GM12878 (cell line): Measurements from ENCODE around the gene TOP3A. TPM values are rescaled to one million over a fixed set of nuclear protein-coding genes. Genes with fewer than 3 reads are reported as not detected.

Experiments used
- ATAC-seq: fragments of 200-7000 bp; cut with Tn5 transposase; 3 replicates; pipeline ENCODE4 v1.9.1; 2020; ENCODE audit warnings: mild to moderate bottlenecking, moderate library complexity
- BruUV-seq: library from RNA; stranded (reverse); fragments of 400-500 nt; replicated peaks from 2 replicates; lab custom pipeline; 2021; lab: Mats Ljungman, UMichigan
- CTCF ChIA-PET: fragments of 300-600 bp; sonication (Branson Sonifier 250); formaldehyde crosslinking; extraction: SDS; loops from one replicate; lab custom pipeline; 2021; ENCODE audit warnings: inconsistent platforms; lab: Yijun Ruan, JAX
- POLR2A ChIA-PET: fragments of 350-600 bp; formaldehyde crosslinking; extraction: SDS; loops from one replicate; lab custom pipeline; 2021; ENCODE audit warnings: inconsistent platforms; lab: Charles Lee
- RAD21 ChIA-PET: fragments of 300-600 bp; sonication (Branson Sonifier 250); formaldehyde crosslinking; loops from one replicate; lab custom pipeline; 2023; ENCODE audit warnings: antibody characterized with exemption; ENCODE audit not compliant: unreplicated experiment; lab: Charles Lee
- SMC1A ChIA-PET: fragments of 300-600 bp; sonication (Branson Sonifier 250); formaldehyde crosslinking; loops from one replicate; lab custom pipeline; 2023; ENCODE audit not compliant: unreplicated experiment, uncharacterized antibody; lab: Charles Lee
- DNase-seq: peaks from one replicate; pipeline ENCODE4 v3.0.0-alpha.2; 2011; ENCODE audit warnings: low read depth, low spot score
- FAIRE-seq: peaks from 3 replicates; lab custom pipeline; 2011; peaks lifted over from hg19 to GRCh38; lab: Jason Lieb, UNC
- H2AFZ ChIP-seq: 2 replicates; pipeline ENCODE4 v1.6.0; 2011; ENCODE audit warnings: low read depth, low read length, control low read depth; ENCODE audit not compliant: control insufficient read depth
- H3K27ac ChIP-seq: 2 replicates; pipeline ENCODE4 v1.5.1; 2011; ENCODE audit warnings: control low read depth; ENCODE audit not compliant: control insufficient read depth, insufficient read depth
- H3K27me3 ChIP-seq, 2 experiments: replicated peaks in 1 of 2; 2 replicates each; pipeline versions ENCODE4 v1.6.0 to v1.6.1; 2011; ENCODE audit warnings: low read length in 1 of 2; ENCODE audit not compliant: control insufficient read depth in 2 of 2, insufficient read depth in 2 of 2
- H3K36me3 ChIP-seq, 2 experiments: 2 replicates each; pipeline ENCODE4 v1.5.1; 2011; ENCODE audit warnings: low read length in 1 of 2; ENCODE audit not compliant: control insufficient read depth in 2 of 2, insufficient read depth in 2 of 2
- H3K4me1 ChIP-seq: 2 replicates; pipeline ENCODE4 v1.6.1; 2011; ENCODE audit warnings: mild to moderate bottlenecking, low read length, moderate library complexity, mixed read lengths; ENCODE audit not compliant: control insufficient read depth, insufficient read depth
- H3K4me2 ChIP-seq: 2 replicates; pipeline ENCODE4 v1.6.0; 2011; ENCODE audit warnings: control low read depth; ENCODE audit not compliant: control insufficient read depth, insufficient read depth
- H3K4me3 ChIP-seq: fragments of 200-600 bp; sonication (generic); 2 replicates; pipeline ENCODE4 v1.5.1; 2016
- H3K79me2 ChIP-seq: 2 replicates; pipeline ENCODE4 v1.6.0; 2011; ENCODE audit warnings: low read length; ENCODE audit not compliant: control insufficient read depth, insufficient read depth
- H3K9ac ChIP-seq: 2 replicates; pipeline ENCODE4 v1.8.0; 2011; ENCODE audit warnings: low read length, control low read depth, mixed read lengths; ENCODE audit not compliant: control insufficient read depth, insufficient read depth
- H3K9me3 ChIP-seq: replicated peaks from 3 replicates; pipeline ENCODE4 v1.5.1; 2011; ENCODE audit warnings: mild to moderate bottlenecking, low read length; ENCODE audit not compliant: control insufficient read depth, insufficient read depth
- H4K20me1 ChIP-seq: 2 replicates; pipeline ENCODE4 v1.6.0; 2011; ENCODE audit not compliant: control insufficient read depth, insufficient read depth
- ASH2L ChIP-seq: fragments of 300-600, 200-600 bp; sonication (generic); IDR thresholded peaks from 2 replicates; pipeline ENCODE4 v1.6.1; 2017; ENCODE audit warnings: low read depth, mild to moderate bottlenecking, borderline replicate concordance
- ATF7 ChIP-seq: fragments of 450-650 bp; IDR thresholded peaks from 2 replicates; pipeline ENCODE4 v1.6.1; 2016; ENCODE audit warnings: low read depth, mild to moderate bottlenecking
- BMI1 ChIP-seq: fragments of 450-650 bp; IDR thresholded peaks from 2 replicates; pipeline ENCODE4 v1.6.1; 2016; ENCODE audit warnings: mild to moderate bottlenecking, moderate library complexity, borderline replicate concordance
- CBFB ChIP-seq: IDR thresholded peaks from 2 replicates; pipeline ENCODE4 v1.6.1; 2016; ENCODE audit warnings: antibody characterized with exemption, low read depth
- CHD1 ChIP-seq: IDR thresholded peaks from 2 replicates; pipeline ENCODE4 v1.6.1; 2012; ENCODE audit warnings: low read depth, low read length, improper control_type of control experiment
- EGR1 ChIP-seq, 2 experiments: IDR thresholded peaks; 1 replicate in 1 of 2; 2 replicates in 1 of 2; pipeline ENCODE4 v1.6.1; 2011 to 2012; ENCODE audit warnings: low read depth in 2 of 2, low read length in 2 of 2, borderline replicate concordance in 1 of 2, mild to moderate bottlenecking in 1 of 2, moderate library complexity in 1 of 2
- ESRRA ChIP-seq: IDR thresholded peaks from 2 replicates; pipeline ENCODE4 v1.6.1; 2012; ENCODE audit warnings: mild to moderate bottlenecking, low read length, improper control_type of control experiment
- IRF4 ChIP-seq: IDR thresholded peaks from 2 replicates; pipeline ENCODE4 v1.6.1; 2011; ENCODE audit warnings: low read depth, low read length
- KDM1A ChIP-seq: fragments of 200-600 bp; sonication (generic); IDR thresholded peaks from 2 replicates; pipeline ENCODE4 v1.6.1; 2016; ENCODE audit warnings: borderline replicate concordance
- KLF5 ChIP-seq: fragments of 450-650 bp; IDR thresholded peaks from 2 replicates; pipeline ENCODE4 v1.6.1; 2014; ENCODE audit warnings: mild to moderate bottlenecking; ENCODE audit not compliant: partially characterized antibody
- MTA2 ChIP-seq: fragments of 450-650 bp; IDR thresholded peaks from 2 replicates; pipeline ENCODE4 v1.6.1; 2016; ENCODE audit warnings: low read depth, mild to moderate bottlenecking, moderate library complexity
- MXI1 ChIP-seq: fragments of 150-350 bp; IDR thresholded peaks from 2 replicates; pipeline ENCODE4 v1.6.1; 2011; ENCODE audit warnings: low read depth, mild to moderate bottlenecking, inconsistent platforms, low read length, improper control_type of control experiment
- NKRF ChIP-seq: fragments of 450-650 bp; conservative IDR thresholded peaks from 2 replicates; pipeline ENCODE4 v1.6.1; 2017; ENCODE audit warnings: mild to moderate bottlenecking, moderate library complexity
- PRDM15 ChIP-seq: fragments of 450-650 bp; formaldehyde crosslinking; IDR thresholded peaks from 2 replicates; pipeline ENCODE4 v1.4.0; 2020; ENCODE audit warnings: mild to moderate bottlenecking, moderate library complexity
- RB1 ChIP-seq: fragments of 450-650 bp; formaldehyde crosslinking; IDR thresholded peaks from 2 replicates; pipeline ENCODE4 v1.6.1; 2017; ENCODE audit warnings: mild to moderate bottlenecking, borderline replicate concordance
- SMAD5 ChIP-seq: IDR thresholded peaks from 2 replicates; pipeline ENCODE4 v1.6.1; 2016; ENCODE audit warnings: antibody characterized with exemption, low read depth
- TCF12 ChIP-seq: IDR thresholded peaks from 2 replicates; pipeline ENCODE4 v1.6.1; 2011; ENCODE audit warnings: low read depth, mild to moderate bottlenecking, low read length
- WGBS: methylation state at CpG from one replicate; pipeline ENCODE4 v1.1.6; 2016; ENCODE audit warnings: low lambda C conversion rate; ENCODE audit not compliant: insufficient replicate concordance, insufficient coverage; ENCODE audit errors: missing lambda C conversion rate; 5-methylcytosine and 5-hydroxymethylcytosine counted together
- in situ Hi-C: fragments of 300-500 bp; cut with MboI; formaldehyde crosslinking; loops from 9 replicates; pipeline ENCODE4 v1.14.3; 2018; ENCODE audit warnings: mixed read lengths
- intact Hi-C: fragments of 100-400 bp; cut with micrococcal nuclease; formaldehyde crosslinking; loops from one replicate; pipeline ENCODE4 v1.14.2; 2022; ENCODE audit not compliant: unreplicated experiment
- polyA plus RNA-seq, 11 experiments: library from polyadenylated mRNA; depleted of rRNA in 4 of 11; unstranded in 6 of 11; stranded (reverse) in 5 of 11; fragments of >200 nt; fragmentation: Nextera tagmentation in 4 of 11; fragmentation: Illumina TruSeq in 1 of 11; extraction: Ambion mirVana in 4 of 11; extraction: Trizol in 1 of 11; gene quantifications; 1 replicate in 1 of 11; 2 replicates in 10 of 11; pipeline versions ENCODE4 v1.2.1 to v1.2.3, GENCODE V29; 2011 to 2016; ENCODE audit warnings: inconsistent platforms in 2 of 11, missing spikeins in 2 of 11, low read depth in 1 of 11
- total RNA-seq, 4 experiments: library from RNA; depleted of rRNA in 3 of 4; stranded (reverse); fragments of >200 nt in 3 of 4; fragmentation: Illumina TruSeq in 1 of 4; extraction: Trizol in 1 of 4; gene quantifications; 2 replicates each; pipeline versions ENCODE4 v1.2.1 to v1.2.3, GENCODE V29; 2013 to 2021

The TOP3A gene
- total and polyA plus RNA-seq, 10 of the 15 experiments (the other 5 are each of a cell fraction or from before 2014, with no cell fraction given) = 4.2 to 51.9 (median 31.8) TPM

- H3K9me3 ChIP-seq = no peaks in the 10 kb centered on the region
- H3K79me2 ChIP-seq = peaks cover 14% of the 10 kb centered on the region
- ChIA-PET RAD21 (no interaction called here), SMC1A (no interaction called here), POLR2A (interaction anchor here (0.5 kb wide), 1 partner anchor 40 kb away, joined by 3 read pairs; no protein-coding TSS in a partner anchor), CTCF (interaction anchor here (0.5 to 1.4 kb wide), 2 partner anchors 9 to 66 kb away, joined by 5 to 6 read pairs; no protein-coding TSS in a partner anchor)
- in situ Hi-C loops (no loop called here), intact Hi-C loops (no loop called here)
- TF ChIP-seq MTA2 (no peak), KLF5 (no peak), PRDM15 (CRISPR knock-in tag) (no peak), EGR1 (IDR thresholded peaks at IDR 0.05; ENCODE audit: borderline replicate concordance in 1 of 2, low read depth in 2 of 2, low read length in 2 of 2) (no peak), ASH2L (no peak), RB1 (no peak), ESRRA (no peak), TCF12 (no peak), CBFB (no peak), CHD1 (no peak), KDM1A (no peak), IRF4 (no peak), BMI1 (no peak), NKRF (no peak), ATF7 (no peak), SMAD5 (no peak), MXI1 (no peak)
- no peak for FAIRE-seq
- H3K27ac ChIP-seq = no peak overlapping the region
- H4K20me1 ChIP-seq = no peaks in the 10 kb centered on the region
- peaks cover 11 to 14% of the 10 kb centered on the region in 2 experiments; a peak in 3 of 4 replicates for H3K36me3 ChIP-seq
- H3K27me3 ChIP-seq = no peaks in the 10 kb centered on the region
- H3K4me3 ChIP-seq = 0 out of 2 replicates have a peak overlapping the region, but pooled peaks have one; percentile 97
- WGBS = 92% methylated on average over 7 of the region's 7 CpGs
- H3K4me1 ChIP-seq = peaks cover 18% of the 10 kb centered on the region
- no TSS peak for BruUV-seq
- DNase-seq = no peak
- ATAC-seq = no peak
- no peak overlapping the region for H3K4me2 ChIP-seq
- H3K9ac ChIP-seq = no peak overlapping the region; the same call in 1 of the 2 replicates
- no peak overlapping the region for H2AFZ ChIP-seq
Measured at GRCh38 chr17:18256776-18257175, 58.0 kb downstream of the TOP3A start.
